H1 (cell line): ENCODE data around the gene GPT2. TPM values are rescaled to one million over a fixed set of nuclear protein-coding genes. Genes with fewer than 3 reads are reported as not detected.

Source experiments
- ASH2L ChIP-seq: fragments of 200-600, 300-600 bp; sonication (generic); IDR thresholded peaks from one replicate; pipeline ENCODE4 v1.7.1; 2017; ENCODE audit warnings: low read length
- BCL11A ChIP-seq, 2 experiments: IDR thresholded peaks; one replicate each; pipeline ENCODE4 v1.6.1; 2011; ENCODE audit warnings: low read depth in 2 of 2, low read length in 2 of 2, mild to moderate bottlenecking in 2 of 2
- CHD1 ChIP-seq: IDR thresholded peaks from 2 replicates; pipeline ENCODE4 v1.6.1; 2012; ENCODE audit warnings: low read depth, low read length, improper control_type of control experiment
- JUND ChIP-seq: IDR thresholded peaks from 2 replicates; pipeline ENCODE4 v1.6.1; 2011; ENCODE audit warnings: mild to moderate bottlenecking, improper control_type of control experiment, low read length
- KDM5A ChIP-seq: fragments of 200-600 bp; IDR thresholded peaks from 2 replicates; pipeline ENCODE4 v1.7.1; 2012; ENCODE audit warnings: mild to moderate bottlenecking, low read length, inconsistent platforms, mixed read lengths
- SP1 ChIP-seq: IDR thresholded peaks from 2 replicates; pipeline ENCODE4 v1.6.1; 2011; ENCODE audit warnings: low read depth, low read length
- SP2 ChIP-seq: IDR thresholded peaks from 2 replicates; pipeline ENCODE4 v1.6.1; 2012; ENCODE audit warnings: mild to moderate bottlenecking, low read length, inconsistent platforms
- TAF7 ChIP-seq: optimal IDR thresholded peaks from 2 replicates; pipeline ENCODE3; 2011; ENCODE audit warnings: low read depth, mild to moderate bottlenecking, inconsistent platforms, low read length, moderate library complexity, borderline replicate concordance
- polyA plus RNA-seq, 7 experiments: library from polyadenylated mRNA; depleted of rRNA in 3 of 7; stranded (reverse) in 5 of 7; unstranded in 2 of 7; fragments of >200 nt in 5 of 7; fragments of 200-250 nt in 2 of 7; gene quantifications; 1 replicate in 5 of 7; 2 replicates in 1 of 7; 4 replicates in 1 of 7; pipeline versions ENCODE4 v1.2.1 to v1.2.3, GENCODE V29; 2011 to 2013; ENCODE audit warnings: missing spikeins in 2 of 7, mixed read lengths in 2 of 7
- total RNA-seq: library from RNA; stranded (reverse); fragmentation: NEBNext Ultra II Directional; extraction: Animal tissue kit (Norgen Biotek cat#: 25700); gene quantifications from 2 replicates; pipeline ENCODE4 v1.2.1, GENCODE V29; 2021

GPT2 gene
- total and polyA plus RNA-seq, 2 of the 8 experiments (the other 6 are each of a cell fraction or from before 2014, with no cell fraction given), result 71.6 to 94.1 TPM

GRCh38 chr16:46887524-46887854 is 3.3 kb downstream of the GPT2 start (continued):
- no peak for TF ChIP-seq SP2
- TF ChIP-seq SP1, result no peak
- TF ChIP-seq CHD1, result no peak
- TF ChIP-seq TAF7, result no peak
- TF ChIP-seq JUND, result no peak
- no peak for TF ChIP-seq ASH2L
- no peak for TF ChIP-seq BCL11A (IDR thresholded peaks at IDR 0.05; ENCODE audit: low read depth in 2 of 2, low read length in 2 of 2)
- no peak for TF ChIP-seq KDM5A
